Brain microvascular endothelial cell (primary cell): ENCODE results near the gene HS6ST3.

Experiments used
- DNase-seq: peaks from one replicate; pipeline ENCODE4 v3.0.0-alpha.2; 2020
- H3K27ac ChIP-seq: fragments of 250-450 bp; sonication (Bioruptor Pico); 2 replicates; pipeline ENCODE4 v1.5.1; 2020; ENCODE audit warnings: mild to moderate bottlenecking, moderate library complexity
- H3K27me3 ChIP-seq: fragments of 250-450 bp; sonication (Bioruptor Pico); replicated peaks from 2 replicates; pipeline ENCODE4 v1.5.1; 2020; ENCODE audit warnings: mild to moderate bottlenecking
- H3K36me3 ChIP-seq: fragments of 250-450 bp; sonication (Bioruptor Pico); replicated peaks from 2 replicates; pipeline ENCODE4 v1.5.1; 2020; ENCODE audit warnings: mild to moderate bottlenecking
- H3K4me3 ChIP-seq: 2 replicates; pipeline ENCODE4 v1.5.1; 2011; ENCODE audit warnings: low read depth, mild to moderate bottlenecking, control low read depth, low read length, moderate library complexity
- CTCF ChIP-seq: IDR thresholded peaks from 2 replicates; pipeline ENCODE4 v1.5.1; 2011; ENCODE audit warnings: low read depth, mild to moderate bottlenecking, moderate library complexity, low read length, control low read depth, inconsistent platforms; ENCODE audit errors: missing control alignments
- in situ Hi-C: cut with HindIII; loops from 2 replicates; pipeline ENCODE4 v1.10.0; 2017; ENCODE audit warnings: low sequenced_read_pairs, low pct_ligation_motif_present

Gene HS6ST3

GRCh38 chr13:96793404-96793755, 703.5 kb downstream of the HS6ST3 start:
- H3K4me3 ChIP-seq = no peak overlapping the region
- no peak for TF ChIP-seq CTCF
- no peaks in the 10 kb centered on the region for H3K27me3 ChIP-seq
- in situ Hi-C loops = no loop called here
- H3K36me3 ChIP-seq = no peaks in the 10 kb centered on the region
- H3K27ac ChIP-seq = no peak overlapping the region
- DNase-seq = no peak

GRCh38 chr13:96794669-96795068, 704.8 kb downstream of the HS6ST3 start:
- no peak for TF ChIP-seq CTCF
- in situ Hi-C loops = no loop called here
- H3K27me3 ChIP-seq = no peaks in the 10 kb centered on the region

GRCh38 chr13:96795670-96796069, 705.8 kb downstream of the HS6ST3 start:
- Histone ChIP-seq H3K27ac (no peak overlapping the region), H3K4me3 (no peak overlapping the region), H3K36me3 (no peaks in the 10 kb centered on the region), H3K27me3 (no peaks in the 10 kb centered on the region)
- in situ Hi-C loops = no loop called here
- no peak for DNase-seq
- no peak for TF ChIP-seq CTCF

More at GRCh38 chr13:96794669-96795068, 704.8 kb downstream of the HS6ST3 start:
- Histone ChIP-seq H3K27ac (no peak overlapping the region), H3K36me3 (no peaks in the 10 kb centered on the region), H3K4me3 (no peak overlapping the region)
- DNase-seq = no peak

- Histone ChIP-seq H3K36me3 (no peaks in the 10 kb centered on the region), H3K27me3 (no peaks in the 10 kb centered on the region), H3K27ac (no peak overlapping the region), H3K4me3 (no peak overlapping the region)
- peak; percentile 14 for TF ChIP-seq CTCF
- DNase-seq = no peak
- in situ Hi-C loops = no loop called here
These were observed 706.3 kb downstream of the HS6ST3 start for GRCh38 chr13:96796091-96796633.

GRCh38 chr13:96797136-96797535, 707.2 kb downstream of the HS6ST3 start:
- Histone ChIP-seq H3K36me3 (no peaks in the 10 kb centered on the region), H3K27me3 (no peaks in the 10 kb centered on the region), H3K27ac (no peak overlapping the region), H3K4me3 (no peak overlapping the region)
- in situ Hi-C loops = no loop called here
- no peak for TF ChIP-seq CTCF
- DNase-seq = no peak

- Histone ChIP-seq H3K27ac (no peak overlapping the region), H3K4me3 (no peak overlapping the region), H3K27me3 (no peaks in the 10 kb centered on the region), H3K36me3 (no peaks in the 10 kb centered on the region)
- no peak for DNase-seq
- no peak for TF ChIP-seq CTCF
- in situ Hi-C loops = no loop called here
These were observed 713.7 kb downstream of the HS6ST3 start for GRCh38 chr13:96803456-96804100.
